ENCODE results near the gene IGF1. TPM values are rescaled to one million over a fixed set of nuclear protein-coding genes. Genes with fewer than 3 reads are reported as not detected.

The IGF1 gene
- total RNA-seq, 1 experiment from 2014 or later = not detected

DNA sequence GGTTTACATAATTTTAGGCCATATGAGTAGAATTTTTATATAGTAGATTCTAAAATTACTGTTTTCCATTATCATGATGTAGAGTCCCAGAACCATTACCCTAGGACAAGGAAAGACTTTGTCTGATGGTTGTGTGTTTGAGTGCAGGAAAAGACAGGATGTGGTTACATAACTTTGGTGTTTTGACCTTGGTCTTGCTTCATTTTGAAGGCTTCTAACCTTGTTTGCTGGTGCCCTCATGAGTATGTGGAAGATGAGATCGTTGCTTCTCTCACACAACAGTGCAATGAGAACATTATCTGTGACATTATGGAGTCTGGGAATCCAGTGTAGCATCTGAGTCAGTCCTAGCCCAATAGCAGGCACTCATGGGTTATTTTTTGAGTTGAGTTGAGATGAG, 106.2 kb downstream of the IGF1 start:
- intact Hi-C loops (cut with micrococcal nuclease; ENCODE audit: unreplicated experiment) = no loop called here
- no peak for DNase-seq
- TF ChIP-seq, protein P1, sequence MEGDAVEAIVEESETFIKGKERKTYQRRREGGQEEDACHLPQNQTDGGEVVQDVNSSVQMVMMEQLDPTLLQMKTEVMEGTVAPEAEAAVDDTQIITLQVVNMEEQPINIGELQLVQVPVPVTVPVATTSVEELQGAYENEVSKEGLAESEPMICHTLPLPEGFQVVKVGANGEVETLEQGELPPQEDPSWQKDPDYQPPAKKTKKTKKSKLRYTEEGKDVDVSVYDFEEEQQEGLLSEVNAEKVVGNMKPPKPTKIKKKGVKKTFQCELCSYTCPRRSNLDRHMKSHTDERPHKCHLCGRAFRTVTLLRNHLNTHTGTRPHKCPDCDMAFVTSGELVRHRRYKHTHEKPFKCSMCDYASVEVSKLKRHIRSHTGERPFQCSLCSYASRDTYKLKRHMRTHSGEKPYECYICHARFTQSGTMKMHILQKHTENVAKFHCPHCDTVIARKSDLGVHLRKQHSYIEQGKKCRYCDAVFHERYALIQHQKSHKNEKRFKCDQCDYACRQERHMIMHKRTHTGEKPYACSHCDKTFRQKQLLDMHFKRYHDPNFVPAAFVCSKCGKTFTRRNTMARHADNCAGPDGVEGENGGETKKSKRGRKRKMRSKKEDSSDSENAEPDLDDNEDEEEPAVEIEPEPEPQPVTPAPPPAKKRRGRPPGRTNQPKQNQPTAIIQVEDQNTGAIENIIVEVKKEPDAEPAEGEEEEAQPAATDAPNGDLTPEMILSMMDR (IDR thresholded peaks at IDR 0.05; ENCODE audit: unreplicated experiment) = no peak
- H3K9me3 Mint-ChIP-seq (ENCODE audit: low read depth, unreplicated experiment) = peaks cover 8% of the 10 kb centered on the region
- H3K4me1 Mint-ChIP-seq (ENCODE audit: low read depth, unreplicated experiment) = no peaks in the 10 kb centered on the region
- CTCF ChIA-PET = no interaction called here
- H3K27ac Mint-ChIP-seq (ENCODE audit: unreplicated experiment) = no peak overlapping the region
- H3K4me3 Mint-ChIP-seq (ENCODE audit: low read depth, unreplicated experiment) = no peak overlapping the region
- BruUV-seq (replicated peaks) = no TSS peak
- H3K27me3 Mint-ChIP-seq (ENCODE audit: unreplicated experiment) = no peaks in the 10 kb centered on the region
- H3K36me3 Mint-ChIP-seq (ENCODE audit: insufficient read depth, unreplicated experiment) = no peaks in the 10 kb centered on the region

DNA sequence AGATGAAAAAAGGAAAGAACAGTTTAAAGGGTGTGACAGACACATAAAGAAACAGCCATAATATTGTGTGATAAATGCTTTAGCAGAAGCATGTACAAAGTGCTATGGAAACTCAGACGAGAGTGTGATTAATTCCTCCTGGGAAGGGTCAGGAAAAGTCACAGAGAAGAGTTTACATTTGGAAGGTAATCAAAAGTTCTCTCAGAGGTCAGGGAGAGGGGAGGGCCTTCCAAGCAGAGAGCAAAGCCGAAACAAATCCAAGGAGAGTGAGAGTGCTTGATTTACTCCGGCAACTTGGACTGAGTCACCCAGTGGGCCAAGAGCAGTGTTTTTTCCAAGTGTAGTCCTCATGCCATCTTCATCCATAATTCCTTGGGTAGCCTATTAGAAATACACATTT, 108.3 kb downstream of the IGF1 start:
- Mint-ChIP-seq H3K27me3 (ENCODE audit: unreplicated experiment) (no peaks in the 10 kb centered on the region), H3K4me1 (ENCODE audit: low read depth, unreplicated experiment) (no peaks in the 10 kb centered on the region), H3K4me3 (ENCODE audit: low read depth, unreplicated experiment) (no peak overlapping the region), H3K9me3 (ENCODE audit: low read depth, unreplicated experiment) (peaks cover 11% of the 10 kb centered on the region), H3K27ac (ENCODE audit: unreplicated experiment) (no peak overlapping the region), H3K36me3 (ENCODE audit: insufficient read depth, unreplicated experiment) (no peaks in the 10 kb centered on the region)
- no TSS peak for BruUV-seq (replicated peaks)
- intact Hi-C loops (cut with micrococcal nuclease; ENCODE audit: unreplicated experiment) = no loop called here
- TF ChIP-seq, protein P1 (IDR thresholded peaks at IDR 0.05; ENCODE audit: unreplicated experiment) = no peak
- no peak for DNase-seq
- CTCF ChIA-PET = no interaction called here

DNA sequence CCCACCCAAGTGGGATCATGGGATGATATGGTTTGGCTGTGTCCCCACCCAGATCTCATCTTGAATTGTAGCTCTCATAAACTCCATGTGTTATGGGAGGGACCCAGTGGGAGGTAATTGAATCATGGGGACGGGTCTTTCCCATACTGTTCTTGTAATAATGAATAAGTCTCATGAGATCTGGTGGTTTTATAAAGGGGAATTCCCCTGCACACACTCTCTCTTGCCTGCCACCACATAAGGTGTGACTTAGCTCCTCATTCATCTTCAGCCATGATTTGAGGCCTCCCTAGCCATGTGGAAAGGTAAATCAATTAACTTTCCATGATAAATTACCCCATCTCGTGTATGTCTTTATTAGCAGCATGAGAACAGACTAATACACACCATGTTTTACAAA, 109.2 kb downstream of the IGF1 start:
- H3K27me3 Mint-ChIP-seq (ENCODE audit: unreplicated experiment) = no peaks in the 10 kb centered on the region
- no peak overlapping the region for H3K27ac Mint-ChIP-seq (ENCODE audit: unreplicated experiment)
- intact Hi-C loops (cut with micrococcal nuclease; ENCODE audit: unreplicated experiment) = no loop called here
- CTCF ChIA-PET = no interaction called here
- H3K36me3 Mint-ChIP-seq (ENCODE audit: insufficient read depth, unreplicated experiment) = no peaks in the 10 kb centered on the region
- no peak overlapping the region for H3K4me3 Mint-ChIP-seq (ENCODE audit: low read depth, unreplicated experiment)
- H3K4me1 Mint-ChIP-seq (ENCODE audit: low read depth, unreplicated experiment) = no peaks in the 10 kb centered on the region
- no TSS peak for BruUV-seq (replicated peaks)
- no peak for DNase-seq
- TF ChIP-seq, protein P1 (IDR thresholded peaks at IDR 0.05; ENCODE audit: unreplicated experiment) = no peak
- peaks cover 11% of the 10 kb centered on the region for H3K9me3 Mint-ChIP-seq (ENCODE audit: low read depth, unreplicated experiment)

DNA sequence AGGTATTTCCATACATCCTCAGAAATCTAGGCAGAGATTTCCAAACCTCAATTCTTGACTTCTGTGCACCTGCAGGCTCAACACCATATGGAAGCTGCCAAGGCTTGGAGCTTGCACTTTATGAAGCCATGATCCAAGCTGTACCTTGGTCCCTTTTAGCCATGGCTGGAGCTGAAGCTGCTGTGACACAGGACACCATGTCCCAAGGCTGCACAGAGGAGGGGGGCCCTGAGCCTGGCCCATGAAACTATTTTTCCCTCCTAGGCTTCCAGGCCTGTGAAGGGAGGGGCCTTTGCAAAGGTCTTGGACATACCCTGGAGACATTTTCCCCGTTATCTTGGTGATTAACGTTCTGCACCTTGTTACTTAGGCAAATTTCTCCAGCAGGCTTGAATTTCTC, 110.5 kb downstream of the IGF1 start:
- CTCF ChIA-PET = no interaction called here
- Mint-ChIP-seq H3K4me1 (ENCODE audit: low read depth, unreplicated experiment) (no peaks in the 10 kb centered on the region), H3K9me3 (ENCODE audit: low read depth, unreplicated experiment) (peaks cover 11% of the 10 kb centered on the region), H3K36me3 (ENCODE audit: insufficient read depth, unreplicated experiment) (no peaks in the 10 kb centered on the region), H3K4me3 (ENCODE audit: low read depth, unreplicated experiment) (no peak overlapping the region), H3K27ac (ENCODE audit: unreplicated experiment) (no peak overlapping the region), H3K27me3 (ENCODE audit: unreplicated experiment) (no peaks in the 10 kb centered on the region)
- BruUV-seq (replicated peaks) = no TSS peak
- TF ChIP-seq, protein P1 (IDR thresholded peaks at IDR 0.05; ENCODE audit: unreplicated experiment) = no peak
- intact Hi-C loops (cut with micrococcal nuclease; ENCODE audit: unreplicated experiment) = no loop called here
- no peak for DNase-seq

DNA sequence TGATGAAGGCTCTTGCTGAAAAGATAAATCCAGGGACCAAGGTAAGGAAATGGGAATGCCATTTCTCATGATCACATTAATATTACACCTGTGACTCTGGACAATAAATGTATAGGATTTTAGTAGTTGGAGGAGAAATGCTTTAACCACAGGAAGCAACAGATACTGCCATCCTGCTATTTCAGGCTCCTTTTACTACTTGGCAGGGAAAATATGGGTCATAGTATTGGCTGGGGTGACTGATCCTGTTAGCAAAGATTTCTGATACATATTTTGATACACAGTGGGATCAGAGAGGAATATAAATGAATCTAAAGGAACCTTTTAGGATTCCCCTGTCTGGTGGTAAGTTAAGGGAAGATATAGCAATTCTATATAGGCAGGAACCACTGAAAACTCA, 115.0 kb downstream of the IGF1 start:
- CTCF ChIA-PET = no interaction called here
- intact Hi-C loops (cut with micrococcal nuclease; ENCODE audit: unreplicated experiment) = no loop called here
- Mint-ChIP-seq H3K36me3 (ENCODE audit: insufficient read depth, unreplicated experiment) (no peaks in the 10 kb centered on the region), H3K27ac (ENCODE audit: unreplicated experiment) (no peak overlapping the region), H3K4me3 (ENCODE audit: low read depth, unreplicated experiment) (no peak overlapping the region), H3K9me3 (ENCODE audit: low read depth, unreplicated experiment) (peaks cover 18% of the 10 kb centered on the region), H3K27me3 (ENCODE audit: unreplicated experiment) (no peaks in the 10 kb centered on the region), H3K4me1 (ENCODE audit: low read depth, unreplicated experiment) (no peaks in the 10 kb centered on the region)
- no TSS peak for BruUV-seq (replicated peaks)
- TF ChIP-seq, protein P1 (IDR thresholded peaks at IDR 0.05; ENCODE audit: unreplicated experiment) = no peak
- DNase-seq = no peak
